Choroid plexus epithelial cell (primary cell): Measurements from ENCODE around the gene PDC.

ENCODE experiments used
- DNase-seq: peaks from one replicate; pipeline ENCODE4 v3.0.0-alpha.2; 2010; ENCODE audit warnings: low read depth
- H3K4me3 ChIP-seq: 2 replicates; pipeline ENCODE4 v1.5.1; 2011; ENCODE audit warnings: low read depth, mild to moderate bottlenecking, control low read depth, low read length, moderate library complexity
- CTCF ChIP-seq: conservative IDR thresholded peaks from 2 replicates; pipeline ENCODE4 v1.5.1; 2011; ENCODE audit warnings: low read depth, mild to moderate bottlenecking, control low read depth, inconsistent platforms, low read length, moderate library complexity

PDC gene

GRCh38 chr1:186486061-186486460 is 25.1 kb upstream of the PDC start:
- no peak overlapping the region for H3K4me3 ChIP-seq
- no peak for TF ChIP-seq CTCF
- DNase-seq = no peak

GRCh38 chr1:186483561-186483960 is 22.6 kb upstream of the PDC start:
- DNase-seq = no peak
- no peak for TF ChIP-seq CTCF
- H3K4me3 ChIP-seq = no peak overlapping the region

- peak; percentile 86 for DNase-seq
- no peak overlapping the region for H3K4me3 ChIP-seq
- peak; percentile 98 for TF ChIP-seq CTCF
These were observed 21.8 kb upstream of the PDC start for GRCh38 chr1:186482661-186483255.

- no peak overlapping the region for H3K4me3 ChIP-seq
- no peak for DNase-seq
- TF ChIP-seq CTCF = no peak
These were observed 20.5 kb upstream of the PDC start for GRCh38 chr1:186481303-186481888.

GRCh38 chr1:186479162-186479561 is 18.2 kb upstream of the PDC start:
- H3K4me3 ChIP-seq = no peak overlapping the region
- DNase-seq = no peak
- no peak for TF ChIP-seq CTCF

GRCh38 chr1:186476264-186477040 is 15.5 kb upstream of the PDC start:
- H3K4me3 ChIP-seq = no peak overlapping the region
- DNase-seq = peak; percentile 70
- no peak for TF ChIP-seq CTCF

- no peak for TF ChIP-seq CTCF
- H3K4me3 ChIP-seq = no peak overlapping the region
- peak; percentile 92 for DNase-seq
These were observed 13.3 kb upstream of the PDC start for GRCh38 chr1:186474208-186474607.
